HG02759 (cell line): ENCODE data around the gene FOXK2.
A peak's percentile ranks its signal among the peaks of the same experiment; 100 is the strongest.

Experiments
- ATAC-seq: cut with Tn5 transposase; IDR thresholded peaks from one replicate; pipeline ENCODE4 v1.9.1; 2021; ENCODE audit warnings: mild to moderate bottlenecking, moderate library complexity; ENCODE audit not compliant: unreplicated experiment

Gene FOXK2

GRCh38 chr17:82632451-82632850 lies 112.9 kb downstream of the FOXK2 start:
- no peak for ATAC-seq

GRCh38 chr17:82633343-82633742 lies 113.8 kb downstream of the FOXK2 start:
- no peak for ATAC-seq

- no peak for ATAC-seq
Measured at GRCh38 chr17:82636626-82637598, 117.4 kb downstream of the FOXK2 start.

- ATAC-seq: no peak
Measured at GRCh38 chr17:82638183-82638773, 118.7 kb downstream of the FOXK2 start.

DNA sequence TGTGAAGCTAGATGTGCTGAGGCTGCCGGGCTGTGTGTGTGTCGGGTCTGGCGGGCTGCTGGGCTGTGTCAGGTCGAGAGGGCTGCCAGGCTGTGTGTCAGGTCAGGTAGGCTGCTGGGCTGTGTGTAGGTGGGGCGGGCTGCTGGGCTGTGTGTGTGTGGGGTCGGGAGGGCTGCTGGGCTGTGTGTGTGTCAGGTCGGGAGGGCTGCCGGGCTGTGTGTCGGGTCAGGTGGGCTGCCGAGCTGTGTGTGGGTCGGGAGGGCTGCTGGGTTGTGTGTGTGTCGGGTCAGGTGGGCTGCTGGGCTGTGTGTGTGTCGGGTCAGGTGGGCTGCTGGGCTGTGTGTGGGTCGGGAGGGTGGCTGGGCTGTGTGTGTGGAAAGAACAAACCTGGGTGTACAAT lies 120.1 kb downstream of the FOXK2 start:
- no peak for ATAC-seq

DNA sequence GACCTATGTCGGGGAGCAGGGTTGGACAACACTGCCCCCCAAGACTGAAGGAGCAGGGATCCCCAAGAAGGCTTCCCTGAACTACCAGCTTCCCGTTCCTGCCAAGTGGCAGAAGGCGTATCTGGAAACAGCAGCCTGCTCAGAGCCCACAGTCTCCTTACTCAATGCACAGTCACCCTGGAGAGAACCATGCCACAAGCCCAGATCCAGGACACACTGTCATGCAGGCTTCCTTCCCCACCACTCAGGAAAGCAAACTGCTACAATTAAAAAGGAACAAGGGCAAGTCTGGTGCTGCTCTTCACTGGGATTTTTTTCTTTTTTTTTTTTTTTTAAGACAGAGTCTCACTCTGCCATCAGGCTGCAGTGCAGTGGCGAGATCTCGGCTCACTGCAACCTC lies 120.5 kb downstream of the FOXK2 start:
- no peak for ATAC-seq

DNA sequence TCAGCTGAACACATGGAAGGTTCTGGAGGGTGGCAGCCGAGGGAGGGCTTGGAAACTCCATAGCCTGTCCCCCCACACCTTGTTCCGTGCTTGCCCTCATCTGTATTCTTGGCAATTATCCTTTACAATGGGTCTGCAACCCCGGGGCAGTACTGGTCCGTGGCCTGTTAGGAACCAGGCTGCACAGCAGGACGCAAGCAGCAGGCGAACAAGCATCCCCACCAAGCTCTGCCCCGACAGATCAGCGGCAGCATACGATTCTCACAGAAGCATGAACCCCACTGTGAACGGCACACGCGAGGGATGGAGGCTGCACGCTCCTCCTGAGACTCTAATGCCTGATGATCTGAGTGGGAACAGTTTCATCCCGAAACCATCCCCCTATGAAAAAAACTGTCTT lies 122.5 kb downstream of the FOXK2 start:
- no peak for ATAC-seq

DNA sequence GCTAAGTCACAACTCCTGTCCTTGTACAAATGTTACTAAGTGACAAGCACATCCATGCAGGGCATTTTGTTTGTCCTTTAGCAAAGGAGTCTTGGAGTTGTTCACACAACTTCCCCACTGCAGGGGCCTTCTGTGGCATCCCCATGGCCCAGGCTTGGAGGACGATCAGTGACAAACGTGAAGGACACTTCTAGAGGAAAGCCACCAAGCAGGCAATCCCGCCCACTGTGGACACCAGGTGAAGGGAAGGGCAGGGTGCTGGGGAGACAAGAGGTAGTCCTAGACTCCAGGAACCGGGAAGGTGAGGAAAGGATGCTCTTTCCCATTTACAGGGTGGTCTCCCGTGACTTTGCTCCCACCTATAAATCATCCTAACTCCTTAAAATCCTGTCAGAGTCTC lies 124.6 kb downstream of the FOXK2 start:
- ATAC-seq: no peak

DNA sequence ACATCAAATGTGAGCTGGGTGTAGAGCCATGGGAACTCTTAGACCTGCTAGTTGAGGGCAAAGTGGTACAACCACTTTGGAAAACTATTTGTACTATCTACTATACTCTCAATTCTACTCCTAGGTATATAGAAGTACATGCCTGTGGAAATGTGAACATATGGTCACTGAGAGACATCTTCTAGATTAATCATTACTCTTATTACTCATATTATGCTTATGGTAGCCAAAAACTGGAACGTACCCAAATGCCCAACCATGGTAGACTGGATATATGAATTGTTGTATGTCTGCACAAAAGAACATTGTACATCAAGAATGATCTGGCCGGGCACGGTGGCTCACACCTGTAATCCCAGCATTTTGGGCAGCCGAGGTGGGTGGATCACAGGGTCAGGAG lies 126.0 kb downstream of the FOXK2 start:
- no peak for ATAC-seq

DNA sequence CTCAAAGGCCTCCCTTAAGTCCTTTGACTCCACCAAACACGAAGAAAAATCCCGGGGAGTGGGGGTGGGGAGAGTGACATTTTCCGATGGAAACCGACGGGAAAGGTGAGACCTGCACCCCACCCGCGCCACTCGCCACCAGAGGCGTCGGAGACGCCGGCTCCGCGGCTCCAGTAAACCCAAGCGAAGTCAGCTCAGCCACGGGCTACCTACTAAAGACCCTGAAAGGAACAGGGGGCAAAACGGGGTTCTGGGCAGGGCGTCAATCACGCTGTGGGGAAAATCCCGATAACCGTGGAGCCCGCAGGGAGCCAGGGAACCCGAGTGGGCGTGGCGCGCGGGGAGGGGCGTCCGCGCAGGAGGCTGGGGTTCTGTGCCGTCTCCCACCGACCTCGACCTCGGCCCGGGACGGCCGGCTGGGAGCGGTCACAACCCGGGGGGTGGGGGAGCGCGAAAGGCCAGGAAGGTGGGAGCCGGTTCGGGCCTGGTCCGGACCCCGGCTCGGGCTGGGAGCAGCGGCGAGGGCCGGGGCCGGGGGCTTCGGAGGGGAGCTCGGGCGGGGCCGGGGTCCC lies 128.1 kb downstream of the FOXK2 start:
- peak; percentile 36 for ATAC-seq

DNA sequence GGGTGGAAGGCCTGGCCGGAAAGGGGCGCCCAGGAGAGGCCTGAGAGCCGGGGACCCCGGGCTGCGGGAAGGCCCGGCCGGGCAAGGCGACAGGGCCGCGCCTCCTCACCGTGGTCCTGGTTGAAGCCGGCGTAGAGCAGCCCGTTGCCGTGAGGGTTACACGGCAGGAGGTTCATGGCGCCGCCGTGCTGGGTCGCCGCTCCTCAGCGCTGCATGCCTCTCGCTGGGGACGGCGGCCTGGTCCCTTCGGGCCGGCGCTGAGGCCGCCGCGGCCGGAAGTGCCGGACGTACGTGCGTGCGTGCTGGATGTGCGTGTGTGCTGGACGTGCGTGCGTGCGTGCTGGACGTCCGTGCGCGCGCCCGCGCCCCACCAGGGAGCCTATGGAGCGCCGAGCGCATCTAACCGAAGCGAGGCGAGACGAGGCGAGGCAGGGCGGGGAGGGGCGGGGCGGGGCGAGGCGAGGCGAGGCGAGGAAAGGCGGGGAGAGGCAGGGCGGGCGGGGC lies 128.7 kb downstream of the FOXK2 start, which contains the start of gene WDR45B:
Gene WDR45B (minus strand): TSS at position 280 of the 504 bp plus-strand sequence. CDS start 104 bp downstream, at position 176.
- peak; percentile 95 for ATAC-seq

GRCh38 chr17:82648742-82649331 lies 129.3 kb downstream of the FOXK2 start:
- no peak for ATAC-seq

DNA sequence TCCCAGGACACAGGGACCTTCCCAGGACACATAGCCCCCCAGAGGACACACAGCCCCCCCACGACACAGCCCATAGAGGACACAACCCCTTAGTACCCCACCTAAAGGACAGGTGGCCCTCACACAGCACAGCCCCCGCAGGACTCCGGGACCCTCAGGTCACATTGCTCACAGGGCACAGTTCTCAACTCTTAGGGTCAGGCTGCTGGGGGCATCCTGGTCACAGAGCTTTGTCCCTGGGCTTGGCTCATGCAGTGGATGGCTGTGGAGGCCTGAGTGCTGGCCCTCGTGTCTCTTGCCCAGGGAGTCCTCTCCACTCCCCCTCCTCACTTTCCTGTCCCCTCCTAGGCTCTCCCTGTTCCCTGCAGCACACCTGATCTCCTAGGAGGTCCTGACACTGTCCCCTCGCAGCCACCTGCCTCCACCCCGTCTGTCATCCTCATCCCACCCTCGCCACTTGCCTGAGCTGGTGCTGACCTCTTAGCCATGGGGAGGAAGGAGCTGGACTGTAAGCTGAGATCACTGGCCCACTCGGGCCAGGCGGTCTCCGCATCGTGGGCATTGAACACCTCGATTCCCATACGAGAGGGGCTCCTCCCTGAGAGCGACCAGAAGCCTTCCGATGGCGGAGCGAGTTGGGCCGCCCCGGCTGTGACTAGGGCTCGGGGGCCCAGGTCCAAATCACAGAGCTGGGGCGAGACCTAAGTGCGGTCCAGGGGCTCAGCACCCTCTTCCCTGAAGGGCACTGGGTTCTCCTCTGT lies 130.1 kb downstream of the FOXK2 start:
- no peak for ATAC-seq

DNA sequence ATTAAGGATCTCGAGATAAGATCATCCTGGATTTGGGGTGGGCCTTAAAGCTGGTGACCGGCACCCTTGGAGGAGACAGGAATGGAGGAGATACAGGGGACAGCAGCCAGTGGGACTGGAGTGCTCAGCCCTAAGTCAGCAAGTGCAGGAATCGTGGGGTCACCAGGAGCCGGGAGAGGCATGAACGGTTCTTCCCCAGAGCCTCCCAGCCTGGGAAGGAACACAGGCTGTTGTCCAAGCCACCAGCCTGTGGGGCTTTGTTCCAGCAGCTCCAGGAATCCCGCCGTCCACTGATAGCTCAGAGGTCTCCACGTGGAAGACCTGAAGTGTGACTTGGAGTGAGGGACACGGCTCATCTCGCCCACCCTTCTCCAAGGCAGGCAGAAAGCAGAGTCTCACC lies 131.2 kb downstream of the FOXK2 start:
- no peak for ATAC-seq

- ATAC-seq: no peak
Measured at GRCh38 chr17:82653651-82654528, 134.4 kb downstream of the FOXK2 start.
